Transverse colon (tissue), 4 donors: ENCODE results near the gene ARVCF. TPM values are rescaled to one million over a fixed set of nuclear protein-coding genes. Genes with fewer than 3 reads are reported as not detected.

Experiments
- DNase-seq: peaks from one replicate; pipeline ENCODE4 v3.0.0-alpha.2; 2019
- H3K27ac ChIP-seq, 4 donors: fragments of 200-600 bp; sonication (generic); 2 replicates each; pipeline ENCODE4 v1.5.1; 2016 to 2018; ENCODE audit warnings: inconsistent platforms in 4 of 4
- H3K27me3 ChIP-seq: fragments of 200-600 bp; sonication (generic); 2 replicates; pipeline ENCODE4 v1.5.1; 2017; ENCODE audit warnings: inconsistent platforms
- H3K36me3 ChIP-seq, 4 donors: fragments of 200-600 bp; sonication (generic); 2 replicates each; pipeline ENCODE4 v1.5.1; 2017 to 2019; ENCODE audit warnings: inconsistent platforms in 4 of 4
- H3K4me1 ChIP-seq, 4 donors: fragments of 200-600 bp; sonication (generic); 2 replicates each; pipeline ENCODE4 v1.5.1; 2017 to 2020; ENCODE audit warnings: inconsistent platforms in 4 of 4
- H3K4me3 ChIP-seq, 4 donors: fragments of 200-600 bp; sonication (generic); 1 replicate in 1 of 4; 2 replicates in 3 of 4; pipeline versions ENCODE4 v1.5.1 to v1.6.1; 2017 to 2019; ENCODE audit warnings: inconsistent platforms in 4 of 4
- H3K9me3 ChIP-seq, 2 donors: fragments of 200-600 bp; sonication (generic); 2 replicates each; pipeline ENCODE4 v1.5.1; 2017 to 2019; ENCODE audit warnings: inconsistent platforms in 2 of 2
- CTCF ChIP-seq, 5 experiments: fragments of 200-600 bp in 3 of 5; fragments of 450-650 bp in 2 of 5; sonication (generic) in 3 of 5; IDR thresholded peaks; 1 replicate in 2 of 5; 2 replicates in 3 of 5; pipeline ENCODE4 v1.5.1; 2016 to 2017; ENCODE audit warnings: antibody characterized with exemption in 5 of 5, inconsistent platforms in 3 of 5, mild to moderate bottlenecking in 2 of 5, moderate library complexity in 1 of 5
- EP300 ChIP-seq: sonication (generic); formaldehyde crosslinking; IDR thresholded peaks from one replicate; pipeline ENCODE4 v1.6.1; 2017; ENCODE audit warnings: antibody characterized with exemption, low read depth
- POLR2A ChIP-seq: fragments of 450-650 bp; IDR thresholded peaks from one replicate; pipeline ENCODE4 v1.6.1; 2016; ENCODE audit warnings: antibody characterized with exemption, mild to moderate bottlenecking, moderate library complexity
- POLR2AphosphoS5 ChIP-seq, 3 donors: sonication (generic); formaldehyde crosslinking; IDR thresholded peaks; one replicate each; pipeline ENCODE4 v1.6.1; 2016; ENCODE audit warnings: antibody characterized with exemption in 3 of 3
- WGBS, 2 donors: methylation state at CpG; one replicate each; pipeline ENCODE4 v1.1.5; 2018; ENCODE audit warnings: low coverage in 1 of 2; 5-methylcytosine and 5-hydroxymethylcytosine counted together
- in situ Hi-C, 4 donors: fragments of 200-750 bp; cut with MboI; loops; one replicate each; pipeline versions ENCODE4 v1.15.0 to v1.15.1; 2017; ENCODE audit warnings: low sequenced_read_pairs in 3 of 4, low pct_ligation_motif_present in 1 of 4, low pct_unique_long_range_greater_than_20kb in 1 of 4
- intact Hi-C: fragments of 100-400 bp; cut with DNase I; formaldehyde crosslinking; loops from one replicate; pipeline ENCODE4 v1.15.1; 2023; ENCODE audit warnings: low total_unique reads
- total RNA-seq, 4 donors: library from RNA; depleted of rRNA; stranded (reverse); fragments of >200 nt; gene quantifications; one replicate each; pipeline ENCODE4 v1.1.0, GENCODE V29; 2016

The ARVCF gene
- total RNA-seq, 4 donors from 2014 or later = 15.3 to 81.6 (median 19.3) TPM

GRCh38 chr22:19975707-19976035 lies 41.0 kb downstream of the ARVCF start:
- 70% methylated on average over 4 of the region's 4 CpGs; no CpG with 5 or more reads in 1 of the 2 donors for WGBS, 2 donors
- intact Hi-C loops (loop anchor here (10.0 kb wide), 1 partner anchor 149 kb away; no protein-coding TSS in a partner anchor), in situ Hi-C loops (no loop called here)
- H3K9me3 ChIP-seq = no peaks in the 10 kb centered on the region
- no peak overlapping the region for H3K4me3 ChIP-seq
- no peak for TF ChIP-seq POLR2AphosphoS5 (IDR thresholded peaks at IDR 0.05)
- TF ChIP-seq POLR2A = no peak
- TF ChIP-seq CTCF (IDR thresholded peaks at IDR 0.05) = no peak
- TF ChIP-seq EP300 = no peak
- H3K27me3 ChIP-seq = no peaks in the 10 kb centered on the region
- H3K36me3 ChIP-seq = no peaks in the 10 kb centered on the region
- H3K27ac ChIP-seq = no peak overlapping the region
- peaks cover 0 to 3% (median 0%) of the 10 kb centered on the region in 4 donors for H3K4me1 ChIP-seq
- no peak for DNase-seq

GRCh38 chr22:19974935-19975706 lies 41.5 kb downstream of the ARVCF start:
- in situ Hi-C loops = loop anchor here in 1 of 4 donors (5.0 kb wide), 1 partner anchor 32 kb away; no protein-coding TSS in a partner anchor
- H3K27ac ChIP-seq = no peak overlapping the region

GRCh38 chr22:19974268-19974861 lies 42.3 kb downstream of the ARVCF start:
- Histone ChIP-seq H3K27ac (no peak overlapping the region), H3K4me1 (peaks cover 0 to 5% (median 0%) of the 10 kb centered on the region in 4 donors), H3K36me3 (no peaks in the 10 kb centered on the region), H3K9me3 (no peaks in the 10 kb centered on the region), H3K27me3 (no peaks in the 10 kb centered on the region), H3K4me3 (no peak overlapping the region)
- TF ChIP-seq POLR2A = no peak
- TF ChIP-seq EP300 = no peak
- TF ChIP-seq CTCF (IDR thresholded peaks at IDR 0.05) = no peak
- no peak for TF ChIP-seq POLR2AphosphoS5 (IDR thresholded peaks at IDR 0.05)
- 51% methylated on average over 11 of the region's 11 CpGs; no CpG with 5 or more reads in 1 of the 2 donors for WGBS, 2 donors
- intact Hi-C loops = loop anchor here (10.0 kb wide), 1 partner anchor 150 kb away; no protein-coding TSS in a partner anchor
- in situ Hi-C loops = loop anchor here in 1 of 4 donors (5.0 kb wide), 1 partner anchor 33 kb away; no protein-coding TSS in a partner anchor
- peak; percentile 52 for DNase-seq

More at GRCh38 chr22:19974935-19975706, 41.5 kb downstream of the ARVCF start:
- Histone ChIP-seq H3K4me3 (no peak overlapping the region), H3K27me3 (no peaks in the 10 kb centered on the region), H3K36me3 (no peaks in the 10 kb centered on the region), H3K4me1 (peaks cover 0 to 5% (median 0%) of the 10 kb centered on the region in 4 donors), H3K9me3 (no peaks in the 10 kb centered on the region)
- DNase-seq = no peak
- intact Hi-C loops = loop anchor here (10.0 kb wide), 1 partner anchor 150 kb away; no protein-coding TSS in a partner anchor
- 73% methylated on average over 13 of the region's 13 CpGs; no CpG with 5 or more reads in 1 of the 2 donors for WGBS, 2 donors
- no peak for TF ChIP-seq POLR2AphosphoS5 (IDR thresholded peaks at IDR 0.05)
- TF ChIP-seq POLR2A = no peak
- TF ChIP-seq CTCF (IDR thresholded peaks at IDR 0.05) = no peak
- TF ChIP-seq EP300 = no peak
